ENCODE measurements around the gene MMRN1. TPM values are rescaled to one million over a fixed set of nuclear protein-coding genes. Genes with fewer than 3 reads are reported as not detected.

Gene MMRN1
- total RNA-seq, 1 experiment from 2014 or later = 0.12 TPM

GRCh38 chr4:89909889-89910288 lies 15.2 kb downstream of the MMRN1 start:
- DNase-seq (ENCODE audit: extremely low read depth, low read depth) = no peak

GRCh38 chr4:89913623-89914022 lies 19.0 kb downstream of the MMRN1 start:
- no peak for DNase-seq (ENCODE audit: extremely low read depth, low read depth)

- no peak for DNase-seq (ENCODE audit: extremely low read depth, low read depth)
Measured at GRCh38 chr4:89914609-89915550, 20.2 kb downstream of the MMRN1 start.

- DNase-seq (ENCODE audit: extremely low read depth, low read depth) = no peak
Measured at GRCh38 chr4:89915937-89916336, 21.3 kb downstream of the MMRN1 start.

GRCh38 chr4:89922848-89923416 lies 28.3 kb downstream of the MMRN1 start:
- DNase-seq (ENCODE audit: extremely low read depth, low read depth) = no peak

- DNase-seq (ENCODE audit: extremely low read depth, low read depth) = no peak
Measured at GRCh38 chr4:89928838-89929237, 34.2 kb downstream of the MMRN1 start.

GRCh38 chr4:89929425-89930159 lies 34.9 kb downstream of the MMRN1 start:
- peak; percentile 0 for DNase-seq (ENCODE audit: extremely low read depth, low read depth)

GRCh38 chr4:89939546-89939945 lies 44.9 kb downstream of the MMRN1 start:
- DNase-seq (ENCODE audit: extremely low read depth, low read depth) = no peak

- DNase-seq (ENCODE audit: extremely low read depth, low read depth) = no peak
Measured at GRCh38 chr4:89939994-89940393, 45.3 kb downstream of the MMRN1 start.

GRCh38 chr4:89942811-89943210 lies 48.2 kb downstream of the MMRN1 start:
- DNase-seq (ENCODE audit: extremely low read depth, low read depth) = no peak

GRCh38 chr4:89949782-89950387 lies 55.2 kb downstream of the MMRN1 start:
- DNase-seq (ENCODE audit: extremely low read depth, low read depth) = peak; percentile 7

- no peak for DNase-seq (ENCODE audit: extremely low read depth, low read depth)
Measured at GRCh38 chr4:89952458-89952857, 57.8 kb downstream of the MMRN1 start.

GRCh38 chr4:89954906-89955695 lies 60.4 kb downstream of the MMRN1 start:
- no peak for DNase-seq (ENCODE audit: extremely low read depth, low read depth)

- no peak for DNase-seq (ENCODE audit: extremely low read depth, low read depth)
Measured at GRCh38 chr4:89957046-89957926, 62.6 kb downstream of the MMRN1 start.

GRCh38 chr4:89981789-89982334 lies 87.2 kb downstream of the MMRN1 start:
- no peak for DNase-seq (ENCODE audit: extremely low read depth, low read depth)

- no peak for DNase-seq (ENCODE audit: extremely low read depth, low read depth)
Measured at GRCh38 chr4:89988268-89988667, 93.6 kb downstream of the MMRN1 start.

- DNase-seq (ENCODE audit: extremely low read depth, low read depth) = no peak
Measured at GRCh38 chr4:89992744-89993143, 98.1 kb downstream of the MMRN1 start.

GRCh38 chr4:89994176-89994873 lies 99.7 kb downstream of the MMRN1 start:
- no peak for DNase-seq (ENCODE audit: extremely low read depth, low read depth)
